Ishikawa (cell line): ENCODE measurements around the gene TMED9.

Experiments used
- CEBPB ChIP-seq: IDR thresholded peaks from 2 replicates; pipeline ENCODE4 v1.6.1; 2012
- CREB1 ChIP-seq: IDR thresholded peaks from 2 replicates; pipeline ENCODE4 v1.6.1; 2012; ENCODE audit warnings: low read depth
- EGR1 ChIP-seq: IDR thresholded peaks from 2 replicates; pipeline ENCODE4 v1.6.1; 2012
- EP300 ChIP-seq: IDR thresholded peaks from 2 replicates; pipeline ENCODE4 v1.6.1; 2012; ENCODE audit warnings: borderline replicate concordance
- FOXM1 ChIP-seq: IDR thresholded peaks from 2 replicates; pipeline ENCODE4 v1.6.1; 2012; ENCODE audit warnings: low read depth, borderline replicate concordance
- NFIC ChIP-seq: IDR thresholded peaks from 2 replicates; pipeline ENCODE4 v1.6.1; 2012
- RAD21 ChIP-seq: IDR thresholded peaks from 2 replicates; pipeline ENCODE4 v1.6.1; 2012; ENCODE audit warnings: low read depth
- REST ChIP-seq: IDR thresholded peaks from 2 replicates; pipeline ENCODE4 v1.6.1; 2012; ENCODE audit warnings: low read depth, mild to moderate bottlenecking
- TAF1 ChIP-seq: IDR thresholded peaks from 2 replicates; pipeline ENCODE4 v1.6.1; 2012; ENCODE audit warnings: low read depth, mild to moderate bottlenecking
- TCF12 ChIP-seq: IDR thresholded peaks from 2 replicates; pipeline ENCODE4 v1.6.1; 2012; ENCODE audit warnings: low read depth
- TEAD4 ChIP-seq: IDR thresholded peaks from 2 replicates; pipeline ENCODE4 v1.6.1; 2012
- YY1 ChIP-seq: IDR thresholded peaks from 2 replicates; pipeline ENCODE4 v1.6.1; 2012; ENCODE audit warnings: low read depth
- ZBTB7A ChIP-seq: IDR thresholded peaks from 2 replicates; pipeline ENCODE4 v1.6.1; 2012; ENCODE audit warnings: low read depth
- TF ChIP-seq, protein P1 (sequence below): IDR thresholded peaks from 2 replicates; pipeline ENCODE4 v1.6.1; 2012
- TF ChIP-seq, protein P2 (sequence below): IDR thresholded peaks from 2 replicates; pipeline ENCODE4 v1.6.1; 2012

TMED9 gene

DNA sequence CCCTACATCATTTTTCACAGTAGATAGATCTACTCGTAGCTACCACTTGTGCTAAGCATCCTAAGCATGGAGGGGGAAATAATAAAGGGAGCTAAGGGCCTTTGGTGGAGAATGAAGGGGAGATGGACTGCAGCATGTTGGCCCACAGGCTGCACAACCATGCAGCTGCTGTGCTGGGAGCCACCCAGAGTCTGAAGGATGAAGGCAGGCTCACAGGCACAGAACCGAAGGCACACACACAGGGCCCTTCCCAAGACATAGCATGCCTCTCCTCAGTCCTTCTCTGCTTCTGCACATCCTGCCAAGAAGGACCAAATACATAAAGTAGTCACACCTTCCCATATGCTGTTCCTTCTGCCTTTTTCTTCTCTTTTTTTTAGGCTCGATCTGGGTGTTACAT lies 44.3 kb upstream of the TMED9 start:
- TF ChIP-seq TCF12 (no peak), EP300 (no peak)
- TF ChIP-seq, protein P1, sequence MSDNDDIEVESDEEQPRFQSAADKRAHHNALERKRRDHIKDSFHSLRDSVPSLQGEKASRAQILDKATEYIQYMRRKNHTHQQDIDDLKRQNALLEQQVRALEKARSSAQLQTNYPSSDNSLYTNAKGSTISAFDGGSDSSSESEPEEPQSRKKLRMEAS, result no peak

DNA sequence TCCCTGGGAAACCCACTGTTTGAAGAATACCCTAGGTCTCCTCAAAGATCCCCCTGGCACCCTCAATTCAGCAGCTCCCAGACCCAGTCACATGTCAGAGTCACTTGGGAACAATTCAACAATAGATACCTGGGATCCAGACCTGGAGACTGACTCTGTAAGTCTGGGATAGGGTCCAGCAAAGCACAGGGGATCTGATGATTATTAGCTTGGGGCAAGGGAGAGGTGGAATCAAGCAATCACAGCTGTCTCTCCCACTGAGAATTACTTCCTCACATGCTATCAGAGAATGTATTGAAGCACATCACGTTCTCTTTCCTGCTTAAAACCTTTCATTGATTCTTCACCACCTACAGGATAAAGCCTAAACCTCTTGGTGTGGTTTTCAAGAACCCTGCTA lies 43.5 kb upstream of the TMED9 start:
- TF ChIP-seq RAD21, result no peak
- TF ChIP-seq TAF1, result no peak
- TF ChIP-seq FOXM1, result no peak
- TF ChIP-seq NFIC, result no peak
- TF ChIP-seq, protein P2, sequence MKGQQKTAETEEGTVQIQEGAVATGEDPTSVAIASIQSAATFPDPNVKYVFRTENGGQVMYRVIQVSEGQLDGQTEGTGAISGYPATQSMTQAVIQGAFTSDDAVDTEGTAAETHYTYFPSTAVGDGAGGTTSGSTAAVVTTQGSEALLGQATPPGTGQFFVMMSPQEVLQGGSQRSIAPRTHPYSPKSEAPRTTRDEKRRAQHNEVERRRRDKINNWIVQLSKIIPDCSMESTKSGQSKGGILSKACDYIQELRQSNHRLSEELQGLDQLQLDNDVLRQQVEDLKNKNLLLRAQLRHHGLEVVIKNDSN, result no peak
- TF ChIP-seq EGR1, result no peak
- TF ChIP-seq CEBPB, result no peak
- no peak for TF ChIP-seq TCF12
- TF ChIP-seq ZBTB7A, result no peak
- TF ChIP-seq YY1, result no peak
- no peak for TF ChIP-seq REST
- no peak for TF ChIP-seq CREB1
- TF ChIP-seq TEAD4, result no peak
- TF ChIP-seq EP300, result no peak
- TF ChIP-seq, protein P1, result no peak

- TF ChIP-seq ZBTB7A (no peak), REST (no peak), CEBPB (no peak), EP300 (no peak), YY1 (no peak)
Measured at GRCh38 chr5:177550122-177550521, 41.9 kb upstream of the TMED9 start.

GRCh38 chr5:177552839-177553455 lies 39.1 kb upstream of the TMED9 start:
- no peak for TF ChIP-seq TAF1
- TF ChIP-seq, protein P1, result no peak
- TF ChIP-seq YY1, result no peak
- TF ChIP-seq ZBTB7A, result no peak

GRCh38 chr5:177553671-177554429 lies 38.2 kb upstream of the TMED9 start:
- TF ChIP-seq CEBPB (no peak), EGR1 (no peak), RAD21 (no peak), REST (no peak), FOXM1 (no peak), NFIC (no peak), TAF1 (no peak), CREB1 (no peak), YY1 (no peak; the same call in 1 of the 2 replicates), TEAD4 (no peak), ZBTB7A (no peak), EP300 (no peak)
- TF ChIP-seq, protein P1, result no peak
